Fibroblast of pulmonary artery (primary cell): ENCODE measurements around the gene NTM.

Source experiments
- DNase-seq: peaks from one replicate; pipeline ENCODE4 v3.0.0-alpha.2; 2010; ENCODE audit warnings: low read depth
- H3K4me3 ChIP-seq: replicated peaks from 2 replicates; pipeline ENCODE4 v1.5.1; 2011; ENCODE audit warnings: low read depth, mild to moderate bottlenecking, control low read depth, low read length, moderate library complexity
- TF ChIP-seq, protein P1 (sequence below): IDR thresholded peaks from 2 replicates; pipeline ENCODE4 v1.5.1; 2011; ENCODE audit warnings: mild to moderate bottlenecking, control low read depth, low read length, inconsistent platforms; ENCODE audit errors: missing control alignments

The NTM gene

GRCh38 chr11:132256528-132257279 is 886.3 kb downstream of the NTM start:
- TF ChIP-seq, protein P1, sequence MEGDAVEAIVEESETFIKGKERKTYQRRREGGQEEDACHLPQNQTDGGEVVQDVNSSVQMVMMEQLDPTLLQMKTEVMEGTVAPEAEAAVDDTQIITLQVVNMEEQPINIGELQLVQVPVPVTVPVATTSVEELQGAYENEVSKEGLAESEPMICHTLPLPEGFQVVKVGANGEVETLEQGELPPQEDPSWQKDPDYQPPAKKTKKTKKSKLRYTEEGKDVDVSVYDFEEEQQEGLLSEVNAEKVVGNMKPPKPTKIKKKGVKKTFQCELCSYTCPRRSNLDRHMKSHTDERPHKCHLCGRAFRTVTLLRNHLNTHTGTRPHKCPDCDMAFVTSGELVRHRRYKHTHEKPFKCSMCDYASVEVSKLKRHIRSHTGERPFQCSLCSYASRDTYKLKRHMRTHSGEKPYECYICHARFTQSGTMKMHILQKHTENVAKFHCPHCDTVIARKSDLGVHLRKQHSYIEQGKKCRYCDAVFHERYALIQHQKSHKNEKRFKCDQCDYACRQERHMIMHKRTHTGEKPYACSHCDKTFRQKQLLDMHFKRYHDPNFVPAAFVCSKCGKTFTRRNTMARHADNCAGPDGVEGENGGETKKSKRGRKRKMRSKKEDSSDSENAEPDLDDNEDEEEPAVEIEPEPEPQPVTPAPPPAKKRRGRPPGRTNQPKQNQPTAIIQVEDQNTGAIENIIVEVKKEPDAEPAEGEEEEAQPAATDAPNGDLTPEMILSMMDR, result no peak
- no peak overlapping the region for H3K4me3 ChIP-seq

DNA sequence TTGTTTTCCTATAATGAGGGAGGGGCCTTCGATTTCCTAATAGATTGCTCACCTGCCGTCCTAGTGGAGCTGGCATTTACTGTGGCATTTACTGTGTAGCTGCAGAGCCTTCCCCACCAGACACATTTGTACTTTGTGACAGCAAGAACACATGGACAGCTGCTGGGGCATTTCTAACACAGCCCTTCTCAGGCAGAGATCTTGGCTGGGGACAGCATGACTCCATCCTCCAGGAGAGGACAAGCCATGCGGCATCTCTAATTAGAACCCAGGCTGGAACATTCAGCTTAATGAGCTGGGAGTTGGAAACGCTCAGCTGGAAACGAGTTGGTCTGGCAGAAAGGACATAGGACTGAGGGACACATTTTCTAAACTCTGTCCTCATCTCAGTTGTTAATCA is 887.5 kb downstream of the NTM start:
- no peak for DNase-seq
- TF ChIP-seq, protein P1, result no peak
- H3K4me3 ChIP-seq, result no peak overlapping the region

More at GRCh38 chr11:132256528-132257279, 886.3 kb downstream of the NTM start:
- no peak for DNase-seq

DNA sequence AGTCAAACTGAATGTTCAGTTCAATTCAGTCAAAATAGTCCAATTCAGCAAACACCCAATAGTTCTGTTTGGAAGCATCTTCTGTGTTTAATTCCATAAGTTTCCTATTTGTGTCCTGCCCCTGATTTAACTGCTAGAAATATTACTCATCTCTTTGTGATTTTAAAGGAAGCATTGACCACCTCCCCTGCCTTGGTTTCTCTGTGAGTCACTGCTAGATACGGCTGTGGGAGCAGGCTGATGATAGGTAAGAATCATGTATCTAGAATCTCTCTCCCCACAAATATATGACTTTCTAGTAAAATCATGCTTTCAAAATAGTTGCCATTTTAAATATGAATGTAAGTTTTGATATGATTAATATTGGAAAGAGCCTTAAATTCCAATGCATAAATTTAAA is 888.5 kb downstream of the NTM start:
- no peak for DNase-seq
- no peak overlapping the region for H3K4me3 ChIP-seq
- TF ChIP-seq, protein P1, result no peak

DNA sequence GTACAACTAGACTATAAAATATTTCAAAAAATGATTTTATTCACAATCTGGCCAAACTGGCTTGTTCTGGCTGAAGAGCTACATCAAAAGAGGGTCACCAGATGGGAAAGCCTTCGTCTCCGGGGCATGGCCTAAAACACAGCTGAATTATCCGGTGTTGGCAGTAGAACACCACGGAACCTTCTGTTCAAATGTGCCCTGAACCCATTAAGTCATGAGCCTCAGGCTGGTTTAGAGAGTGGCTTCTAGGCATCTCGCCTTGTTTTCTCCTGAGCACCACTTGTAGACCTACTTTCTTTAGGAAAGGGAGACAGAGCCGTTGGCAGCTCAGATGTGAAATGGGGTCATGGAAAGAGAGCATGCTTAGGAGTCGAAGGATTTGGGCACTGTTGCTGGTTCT is 890.2 kb downstream of the NTM start:
- DNase-seq, result no peak
- TF ChIP-seq, protein P1, result no peak
- no peak overlapping the region for H3K4me3 ChIP-seq

DNA sequence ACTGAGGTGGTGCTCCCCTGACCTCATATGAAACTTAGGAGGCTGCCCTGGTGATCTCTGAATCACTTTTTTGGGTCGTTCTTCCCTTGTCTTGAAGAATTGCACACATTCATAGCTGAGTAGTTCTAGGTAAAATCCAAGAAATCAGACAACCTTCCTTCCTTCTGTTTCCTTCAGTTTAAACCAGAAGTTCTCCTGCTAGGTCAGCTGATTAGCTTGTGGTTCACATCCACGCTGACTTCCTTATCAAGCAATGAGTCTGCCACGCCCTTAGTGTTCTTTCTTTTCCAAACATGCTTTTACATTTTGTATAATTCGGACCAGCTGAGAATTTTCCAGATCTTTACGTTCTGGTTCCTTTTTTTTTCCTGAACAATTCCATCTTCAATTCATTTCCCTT is 892.8 kb downstream of the NTM start:
- no peak for DNase-seq
- TF ChIP-seq, protein P1, result no peak
- no peak overlapping the region for H3K4me3 ChIP-seq

GRCh38 chr11:132263875-132264274 is 893.5 kb downstream of the NTM start:
- H3K4me3 ChIP-seq, result no peak overlapping the region
- TF ChIP-seq, protein P1, result no peak
- no peak for DNase-seq

GRCh38 chr11:132264616-132265015 is 894.2 kb downstream of the NTM start:
- H3K4me3 ChIP-seq, result no peak overlapping the region
- TF ChIP-seq, protein P1, result no peak

More at GRCh38 chr11:132264616-132265015, 894.2 kb downstream of the NTM start:
- DNase-seq, result no peak
